ENCODE results near the gene TNFAIP3.

The TNFAIP3 gene

GRCh38 chr6:137901454-137901853 lies 34.4 kb downstream of the TNFAIP3 start:
- DNase-seq: no peak
- peaks cover 17% of the 10 kb centered on the region for H3K4me1 Mint-ChIP-seq
- no peaks in the 10 kb centered on the region for H3K27me3 Mint-ChIP-seq (ENCODE audit: low read depth, poor library complexity)
- TF ChIP-seq, protein P1, sequence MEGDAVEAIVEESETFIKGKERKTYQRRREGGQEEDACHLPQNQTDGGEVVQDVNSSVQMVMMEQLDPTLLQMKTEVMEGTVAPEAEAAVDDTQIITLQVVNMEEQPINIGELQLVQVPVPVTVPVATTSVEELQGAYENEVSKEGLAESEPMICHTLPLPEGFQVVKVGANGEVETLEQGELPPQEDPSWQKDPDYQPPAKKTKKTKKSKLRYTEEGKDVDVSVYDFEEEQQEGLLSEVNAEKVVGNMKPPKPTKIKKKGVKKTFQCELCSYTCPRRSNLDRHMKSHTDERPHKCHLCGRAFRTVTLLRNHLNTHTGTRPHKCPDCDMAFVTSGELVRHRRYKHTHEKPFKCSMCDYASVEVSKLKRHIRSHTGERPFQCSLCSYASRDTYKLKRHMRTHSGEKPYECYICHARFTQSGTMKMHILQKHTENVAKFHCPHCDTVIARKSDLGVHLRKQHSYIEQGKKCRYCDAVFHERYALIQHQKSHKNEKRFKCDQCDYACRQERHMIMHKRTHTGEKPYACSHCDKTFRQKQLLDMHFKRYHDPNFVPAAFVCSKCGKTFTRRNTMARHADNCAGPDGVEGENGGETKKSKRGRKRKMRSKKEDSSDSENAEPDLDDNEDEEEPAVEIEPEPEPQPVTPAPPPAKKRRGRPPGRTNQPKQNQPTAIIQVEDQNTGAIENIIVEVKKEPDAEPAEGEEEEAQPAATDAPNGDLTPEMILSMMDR (IDR thresholded peaks at IDR 0.05): no peak
- peaks cover 3% of the 10 kb centered on the region for H3K9me3 Mint-ChIP-seq
- no peaks in the 10 kb centered on the region for H3K36me3 Mint-ChIP-seq (ENCODE audit: low read depth)
- H3K4me3 Mint-ChIP-seq: no peak overlapping the region
- no peak overlapping the region for H3K27ac Mint-ChIP-seq

- DNase-seq: no peak
- no peak overlapping the region for H3K4me3 Mint-ChIP-seq
These were observed 35.6 kb downstream of the TNFAIP3 start for GRCh38 chr6:137902699-137903098.

GRCh38 chr6:137903274-137903932 lies 36.3 kb downstream of the TNFAIP3 start:
- no peak for DNase-seq
- Mint-ChIP-seq H3K4me3 (no peak overlapping the region), H3K27ac (no peak overlapping the region), H3K27me3 (ENCODE audit: low read depth, poor library complexity) (no peaks in the 10 kb centered on the region), H3K36me3 (ENCODE audit: low read depth) (no peaks in the 10 kb centered on the region), H3K4me1 (peaks cover 20% of the 10 kb centered on the region), H3K9me3 (no peaks in the 10 kb centered on the region)
- TF ChIP-seq, protein P1 (IDR thresholded peaks at IDR 0.05): no peak

More at GRCh38 chr6:137902699-137903098, 35.6 kb downstream of the TNFAIP3 start:
- no peak overlapping the region for H3K27ac Mint-ChIP-seq
- H3K9me3 Mint-ChIP-seq: peaks cover 3% of the 10 kb centered on the region
- peaks cover 20% of the 10 kb centered on the region for H3K4me1 Mint-ChIP-seq
- H3K27me3 Mint-ChIP-seq (ENCODE audit: low read depth, poor library complexity): no peaks in the 10 kb centered on the region
- no peaks in the 10 kb centered on the region for H3K36me3 Mint-ChIP-seq (ENCODE audit: low read depth)
- TF ChIP-seq, protein P1 (IDR thresholded peaks at IDR 0.05): no peak

DNA sequence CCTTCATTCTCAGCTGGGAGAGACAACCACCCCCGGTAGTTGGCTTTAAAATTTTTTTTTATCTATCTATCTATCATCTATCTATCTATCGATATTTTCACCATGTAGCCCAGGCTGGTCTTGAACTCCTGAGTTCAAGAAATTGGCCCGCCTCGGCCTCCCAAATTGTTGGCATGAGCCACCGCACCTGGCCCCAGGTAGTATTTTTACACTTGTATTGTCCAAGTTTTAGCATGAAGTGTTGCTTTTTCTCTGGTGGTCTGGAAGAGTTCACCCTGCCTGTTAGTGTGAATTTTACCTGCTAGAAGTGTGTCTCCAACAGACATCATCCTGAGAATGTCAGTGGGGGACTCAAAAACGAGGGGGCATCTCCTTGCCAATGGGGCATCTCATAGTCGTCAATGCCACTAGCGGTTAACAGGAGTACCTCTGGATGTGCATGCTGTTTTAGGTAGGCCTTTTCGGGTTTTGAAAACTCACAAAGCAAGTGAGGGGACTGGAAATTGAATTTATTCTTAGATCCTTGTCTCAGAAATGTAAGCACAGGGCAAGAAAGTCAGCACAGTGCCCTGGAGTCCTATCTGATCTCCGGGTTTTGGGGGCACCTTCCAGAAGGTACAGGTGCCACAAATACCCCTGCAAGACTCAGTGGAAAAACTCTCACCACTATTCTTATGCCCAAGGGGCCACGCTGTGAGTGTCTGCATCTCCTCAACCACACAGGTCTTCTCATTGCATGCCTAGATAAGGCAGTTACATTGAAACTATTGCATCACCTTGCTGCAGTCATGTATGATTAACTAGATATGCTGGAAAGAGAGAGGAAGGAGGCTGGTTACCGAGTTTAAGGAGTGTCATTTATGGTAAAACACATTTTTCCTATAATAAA lies 37.1 kb downstream of the TNFAIP3 start:
- Mint-ChIP-seq H3K36me3 (ENCODE audit: low read depth) (no peaks in the 10 kb centered on the region), H3K9me3 (no peaks in the 10 kb centered on the region), H3K4me3 (no peak overlapping the region), H3K27me3 (ENCODE audit: low read depth, poor library complexity) (no peaks in the 10 kb centered on the region), H3K4me1 (peaks cover 20% of the 10 kb centered on the region), H3K27ac (peak overlapping the region; percentile 64)
- TF ChIP-seq, protein P1 (IDR thresholded peaks at IDR 0.05): no peak
- no peak for DNase-seq

DNA sequence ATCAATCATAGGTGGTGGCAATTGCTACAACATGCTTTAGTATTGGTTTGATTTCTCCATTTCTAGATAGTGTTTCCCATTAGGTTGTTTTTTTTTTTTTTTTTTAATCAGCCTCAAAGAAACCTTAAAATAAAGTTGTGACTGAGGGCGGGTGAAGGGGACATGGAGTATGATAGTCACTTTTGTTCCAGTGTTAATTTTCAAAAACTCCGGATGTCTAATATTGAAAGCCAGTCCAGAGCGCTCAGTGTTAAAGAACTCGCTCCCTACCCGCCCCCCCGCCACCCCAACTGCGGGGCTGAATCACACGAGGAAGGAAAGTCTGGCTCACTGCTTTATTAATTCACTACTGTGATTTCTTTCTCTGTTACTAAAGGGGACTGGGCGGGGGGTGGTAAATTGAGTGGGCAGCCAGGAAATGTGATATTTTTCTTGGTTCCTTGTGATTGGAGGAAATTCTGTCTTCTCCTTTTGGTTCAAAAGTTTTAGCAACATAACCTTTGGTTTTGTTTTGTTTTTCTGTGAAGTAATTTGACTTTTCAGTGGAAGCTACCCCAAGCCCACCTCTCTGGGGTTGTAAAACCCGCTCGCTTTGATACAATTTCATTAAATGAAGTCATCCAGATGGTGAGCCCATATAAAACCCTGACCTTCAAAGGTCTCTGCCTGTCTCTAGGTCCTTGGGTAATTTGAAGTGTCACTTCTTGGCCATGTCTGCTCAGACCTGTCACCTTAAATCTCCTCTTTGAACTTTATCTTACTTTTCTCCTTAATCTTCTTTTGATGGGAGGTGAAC lies 38.0 kb downstream of the TNFAIP3 start:
- Mint-ChIP-seq H3K36me3 (ENCODE audit: low read depth) (no peaks in the 10 kb centered on the region), H3K4me1 (peaks cover 20% of the 10 kb centered on the region), H3K27ac (peak overlapping the region; percentile 93), H3K4me3 (peak overlapping the region; percentile 25), H3K27me3 (ENCODE audit: low read depth, poor library complexity) (no peaks in the 10 kb centered on the region), H3K9me3 (no peaks in the 10 kb centered on the region)
- TF ChIP-seq, protein P1 (IDR thresholded peaks at IDR 0.05): no peak
- no peak for DNase-seq
